Measurements from ENCODE around the gene MRPL49.

- TF ChIP-seq CTCF (IDR thresholded peaks at IDR 0.05; ENCODE audit: insufficient read depth, low read depth, low read length) (no peak), EZH2 (IDR thresholded peaks at IDR 0.05; ENCODE audit: insufficient read depth, low read length) (no peak)
Observed at GRCh38 chr11:65100674-65101350, 21.3 kb upstream of the MRPL49 start.

Measured in astrocyte (in vitro differentiated cells and primary cell).